ENCODE results near the gene ACSS3. TPM values are rescaled to one million over a fixed set of nuclear protein-coding genes. Genes with fewer than 3 reads are reported as not detected.

ACSS3 gene
- total RNA-seq, 3 donors from 2014 or later, result 0.69 to 6.4 (median 1.9) TPM

DNA sequence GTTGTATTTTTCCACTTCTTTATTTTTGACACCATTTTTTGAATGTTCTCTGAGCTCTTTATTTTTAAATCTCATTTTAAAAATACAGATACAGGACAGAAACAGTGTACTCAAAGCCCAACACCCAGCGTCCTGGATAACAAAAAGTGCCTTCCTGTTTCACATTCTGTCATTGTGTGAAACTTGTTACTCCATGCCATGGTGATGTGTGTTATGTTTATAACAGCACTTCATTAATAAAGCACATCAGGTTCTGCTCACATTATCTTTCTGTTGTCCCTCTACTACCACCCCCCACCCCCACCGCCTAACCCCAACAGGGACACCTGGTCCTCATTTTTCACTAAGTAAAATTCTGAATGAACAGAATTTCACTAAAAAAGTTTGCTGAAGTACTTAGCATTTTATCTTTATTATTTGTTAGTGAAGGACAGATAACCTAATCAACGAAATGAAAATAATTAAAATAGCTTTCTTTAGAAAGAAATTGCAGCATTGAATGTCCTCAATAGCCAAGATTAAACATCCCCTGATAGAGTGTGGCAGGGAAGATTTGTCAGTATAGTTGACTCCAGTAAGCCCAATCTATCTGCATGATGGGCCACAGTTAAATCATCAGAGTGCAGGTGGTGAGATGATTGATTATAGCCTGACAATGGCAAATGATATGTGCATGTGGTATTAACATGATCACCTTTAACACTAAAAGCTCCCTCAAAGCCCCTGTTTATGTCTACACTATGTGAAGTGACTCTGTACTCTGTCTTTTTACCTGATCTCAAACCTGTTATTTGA is 153.9 kb downstream of the ACSS3 start:
- no peak for ATAC-seq
- Histone ChIP-seq H3K9me3 (no peaks in the 10 kb centered on the region), H3K4me1 (ENCODE audit: low read depth) (no peaks in the 10 kb centered on the region), H3K4me3 (no peak overlapping the region), H3K36me3 (ENCODE audit: low read depth) (no peaks in the 10 kb centered on the region)
- TF ChIP-seq, protein P1, sequence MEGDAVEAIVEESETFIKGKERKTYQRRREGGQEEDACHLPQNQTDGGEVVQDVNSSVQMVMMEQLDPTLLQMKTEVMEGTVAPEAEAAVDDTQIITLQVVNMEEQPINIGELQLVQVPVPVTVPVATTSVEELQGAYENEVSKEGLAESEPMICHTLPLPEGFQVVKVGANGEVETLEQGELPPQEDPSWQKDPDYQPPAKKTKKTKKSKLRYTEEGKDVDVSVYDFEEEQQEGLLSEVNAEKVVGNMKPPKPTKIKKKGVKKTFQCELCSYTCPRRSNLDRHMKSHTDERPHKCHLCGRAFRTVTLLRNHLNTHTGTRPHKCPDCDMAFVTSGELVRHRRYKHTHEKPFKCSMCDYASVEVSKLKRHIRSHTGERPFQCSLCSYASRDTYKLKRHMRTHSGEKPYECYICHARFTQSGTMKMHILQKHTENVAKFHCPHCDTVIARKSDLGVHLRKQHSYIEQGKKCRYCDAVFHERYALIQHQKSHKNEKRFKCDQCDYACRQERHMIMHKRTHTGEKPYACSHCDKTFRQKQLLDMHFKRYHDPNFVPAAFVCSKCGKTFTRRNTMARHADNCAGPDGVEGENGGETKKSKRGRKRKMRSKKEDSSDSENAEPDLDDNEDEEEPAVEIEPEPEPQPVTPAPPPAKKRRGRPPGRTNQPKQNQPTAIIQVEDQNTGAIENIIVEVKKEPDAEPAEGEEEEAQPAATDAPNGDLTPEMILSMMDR (IDR thresholded peaks at IDR 0.05), result no peak
- DNase-seq, result no peak
- intact Hi-C loops (cut with DNase I, micrococcal nuclease), result no loop called here

DNA sequence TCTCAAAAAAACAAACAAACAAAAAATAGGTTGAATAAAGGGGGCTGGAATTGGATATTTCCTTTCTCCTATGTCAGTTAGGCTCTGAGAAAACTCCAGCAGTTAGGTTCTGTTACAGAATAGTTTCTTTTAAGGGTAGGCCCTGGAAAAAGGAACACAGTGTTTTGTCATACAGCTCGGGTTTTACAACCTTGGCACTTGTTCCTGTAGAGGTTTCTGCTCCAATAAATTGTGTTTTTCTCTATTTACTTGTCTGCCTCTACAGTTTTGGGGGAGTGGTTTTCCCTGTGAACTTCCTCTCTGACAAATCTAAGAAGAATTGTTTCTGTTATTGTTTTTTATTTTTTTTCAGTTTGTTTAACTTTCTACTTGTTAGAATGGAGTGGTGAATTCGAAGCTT is 167.6 kb downstream of the ACSS3 start:
- intact Hi-C loops (cut with DNase I, micrococcal nuclease), result no loop called here
- no peak overlapping the region for H3K4me3 ChIP-seq
- no peaks in the 10 kb centered on the region for H3K36me3 ChIP-seq (ENCODE audit: low read depth)
- H3K9me3 ChIP-seq, result no peaks in the 10 kb centered on the region
- DNase-seq (peak in 1 of 3 donors; percentile 29), ATAC-seq (peak; percentile 77)
- TF ChIP-seq, protein P1 (IDR thresholded peaks at IDR 0.05), result no peak
- H3K4me1 ChIP-seq (ENCODE audit: low read depth), result peaks cover 12% of the 10 kb centered on the region

DNA sequence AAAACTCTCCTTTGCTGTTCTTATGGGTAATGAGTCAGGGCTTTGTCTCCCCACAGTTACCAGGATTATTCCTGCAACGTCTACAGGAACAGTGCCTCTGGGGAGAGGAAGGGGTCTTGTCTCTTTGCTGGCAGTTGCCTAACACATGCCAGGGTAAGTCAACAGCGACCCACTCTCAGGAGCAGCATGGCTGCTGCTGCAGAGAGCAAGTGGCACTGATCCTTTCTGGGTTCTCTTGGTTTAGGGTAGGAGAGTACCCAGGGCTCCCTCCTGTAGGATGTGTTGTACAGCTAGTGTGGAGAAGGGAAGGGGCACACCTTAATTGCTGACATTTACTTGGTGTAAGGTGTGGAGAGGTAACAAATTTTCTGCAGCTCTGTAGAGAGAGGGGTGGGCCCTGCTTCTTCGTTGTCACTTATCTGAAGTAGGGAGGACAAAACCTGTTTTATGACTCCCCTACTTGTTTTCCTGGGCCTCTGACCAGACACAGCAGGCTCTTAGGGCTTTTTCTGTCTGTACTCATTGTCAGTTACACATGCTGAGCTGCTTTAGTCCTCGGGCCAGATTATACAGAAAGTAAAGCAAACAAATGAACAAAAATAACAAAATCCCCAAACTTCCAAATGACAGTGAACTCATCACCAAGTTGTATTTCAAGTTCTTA is 168.2 kb downstream of the ACSS3 start:
- no peak overlapping the region for H3K4me3 ChIP-seq
- ATAC-seq, result peak; percentile 43
- H3K9me3 ChIP-seq, result no peaks in the 10 kb centered on the region
- TF ChIP-seq, protein P1 (IDR thresholded peaks at IDR 0.05), result no peak
- H3K4me1 ChIP-seq (ENCODE audit: low read depth), result peaks cover 12% of the 10 kb centered on the region
- intact Hi-C loops (cut with DNase I, micrococcal nuclease), result no loop called here
- no peaks in the 10 kb centered on the region for H3K36me3 ChIP-seq (ENCODE audit: low read depth)
- DNase-seq, result no peak

DNA sequence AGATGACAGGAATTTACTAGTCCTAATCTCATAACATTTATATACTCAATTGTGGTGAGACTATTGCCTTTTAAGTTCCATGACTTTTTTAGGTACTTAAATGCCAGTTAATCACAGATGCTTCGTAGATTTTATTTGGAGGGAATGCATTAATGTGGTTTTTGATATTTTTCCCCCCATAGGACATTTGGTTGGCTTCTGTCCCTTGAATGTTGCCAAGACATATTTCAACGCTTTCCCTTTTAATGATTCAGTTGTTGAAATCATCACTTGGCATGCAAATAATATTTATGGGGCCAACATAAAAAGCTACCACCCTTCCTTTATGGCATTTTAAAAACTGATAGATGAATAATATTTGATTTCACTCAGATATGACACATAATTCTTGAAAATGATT is 172.1 kb downstream of the ACSS3 start:
- no peaks in the 10 kb centered on the region for H3K9me3 ChIP-seq
- DNase-seq (no peak), ATAC-seq (no peak)
- intact Hi-C loops (cut with DNase I, micrococcal nuclease), result no loop called here
- H3K36me3 ChIP-seq (ENCODE audit: low read depth), result no peaks in the 10 kb centered on the region
- peaks cover 12% of the 10 kb centered on the region for H3K4me1 ChIP-seq (ENCODE audit: low read depth)
- TF ChIP-seq, protein P1 (IDR thresholded peaks at IDR 0.05), result no peak
- no peak overlapping the region for H3K4me3 ChIP-seq

DNA sequence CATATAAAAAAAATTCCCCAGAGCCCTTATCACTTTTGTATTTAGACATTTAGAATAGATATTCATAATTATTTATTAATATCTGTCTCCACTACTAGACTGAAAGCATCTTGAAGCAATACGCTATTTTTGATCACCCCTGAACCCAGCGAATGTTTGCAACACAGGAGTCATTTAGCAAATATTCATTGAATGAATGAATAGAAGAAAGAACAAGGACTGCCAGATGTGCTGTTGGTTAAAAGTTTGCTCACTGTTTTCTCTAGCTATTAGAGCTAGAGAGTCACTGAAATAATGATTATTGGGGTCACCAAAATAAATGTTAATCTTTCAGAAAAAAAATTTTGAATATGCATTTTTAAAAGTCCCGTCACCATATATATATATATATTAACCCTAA is 174.3 kb downstream of the ACSS3 start:
- ATAC-seq (no peak), DNase-seq (no peak)
- no peaks in the 10 kb centered on the region for H3K9me3 ChIP-seq
- TF ChIP-seq, protein P1 (IDR thresholded peaks at IDR 0.05), result no peak
- intact Hi-C loops (cut with DNase I, micrococcal nuclease), result no loop called here
- H3K36me3 ChIP-seq (ENCODE audit: low read depth), result no peaks in the 10 kb centered on the region
- no peaks in the 10 kb centered on the region for H3K4me1 ChIP-seq (ENCODE audit: low read depth)
- H3K4me3 ChIP-seq, result no peak overlapping the region
